CD8-positive, alpha-beta memory T cell (primary cell): ENCODE measurements around the gene RASSF5. TPM values are rescaled to one million over a fixed set of nuclear protein-coding genes. Genes with fewer than 3 reads are reported as not detected.
A peak's percentile ranks its signal among the peaks of the same experiment; 100 is the strongest.

Experiments
- CTCF ChIA-PET: fragments of 350-600 bp; sonication (Branson Sonifier 250); formaldehyde crosslinking; loops from one replicate; lab custom pipeline; 2021; ENCODE audit warnings: antibody characterized with exemption; lab: Charles Lee
- POLR2A ChIA-PET: fragments of 350-600 bp; sonication (Branson Sonifier 250); formaldehyde crosslinking; loops from one replicate; lab custom pipeline; 2021; ENCODE audit warnings: antibody characterized with exemption; lab: Charles Lee
- DNase-seq, 5 donors: peaks; one replicate each; pipeline versions ENCODE4 v3.0.0 to v3.0.0-alpha.2; 2020 to 2022; ENCODE audit warnings: mixed read lengths in 1 of 5
- H3K27ac ChIP-seq: one replicate; pipeline ENCODE4 v1.7.0; 2013; ENCODE audit warnings: low read depth, mild to moderate bottlenecking, low read length, moderate library complexity
- H3K27me3 ChIP-seq: 2 replicates; pipeline ENCODE4 v1.7.0; 2013; ENCODE audit warnings: low read length, mild to moderate bottlenecking; ENCODE audit not compliant: insufficient read depth, poor library complexity, severe bottlenecking
- H3K36me3 ChIP-seq: 2 replicates; pipeline ENCODE4 v1.7.0; 2013; ENCODE audit warnings: mild to moderate bottlenecking, low read length, moderate library complexity; ENCODE audit not compliant: insufficient read depth
- H3K4me1 ChIP-seq: 2 replicates; pipeline ENCODE4 v1.7.0; 2013; ENCODE audit warnings: mild to moderate bottlenecking, low read length, moderate library complexity; ENCODE audit not compliant: insufficient read depth
- H3K4me3 ChIP-seq: 2 replicates; pipeline ENCODE4 v1.7.0; 2013; ENCODE audit warnings: mild to moderate bottlenecking, low read length
- H3K9me3 ChIP-seq: 2 replicates; pipeline ENCODE4 v1.7.0; 2013; ENCODE audit warnings: mild to moderate bottlenecking, low read length
- H3K27ac Mint-ChIP-seq, 8 donors: one replicate each; pipeline ENCODE4 v1.8.0; 2020 to 2021; ENCODE audit warnings: mixed read lengths in 8 of 8, mild to moderate bottlenecking in 6 of 8, inconsistent platforms in 3 of 8, moderate library complexity in 3 of 8
- H3K27me3 Mint-ChIP-seq, 2 donors: one replicate each; pipeline ENCODE4 v1.8.0; 2020 to 2021; ENCODE audit warnings: mixed read lengths in 2 of 2, mild to moderate bottlenecking in 1 of 2, moderate library complexity in 1 of 2
- H3K36me3 Mint-ChIP-seq, 3 donors: one replicate each; pipeline ENCODE4 v1.8.0; 2020 to 2021; ENCODE audit warnings: mixed read lengths in 3 of 3, inconsistent platforms in 1 of 3, mild to moderate bottlenecking in 1 of 3
- H3K4me1 Mint-ChIP-seq, 3 donors: one replicate each; pipeline ENCODE4 v1.8.0; 2020 to 2021; ENCODE audit warnings: mixed read lengths in 3 of 3, inconsistent platforms in 1 of 3, mild to moderate bottlenecking in 1 of 3
- H3K4me3 Mint-ChIP-seq, 7 donors: one replicate each; pipeline ENCODE4 v1.8.0; 2020 to 2021; ENCODE audit warnings: mixed read lengths in 7 of 7, mild to moderate bottlenecking in 6 of 7, moderate library complexity in 4 of 7, inconsistent platforms in 2 of 7
- H3K9me3 Mint-ChIP-seq, 5 donors: one replicate each; pipeline ENCODE4 v1.8.0; 2020 to 2022; ENCODE audit warnings: mixed read lengths in 5 of 5, mild to moderate bottlenecking in 3 of 5, moderate library complexity in 2 of 5, inconsistent platforms in 1 of 5
- polyA plus RNA-seq: library from polyadenylated mRNA; unstranded; fragments of 300-500 nt; fragmentation: Illumina TruSeq; gene quantifications from one replicate; pipeline ENCODE4 v1.2.3, GENCODE V29; 2021
- total RNA-seq, 2 experiments: library from RNA; stranded (reverse); gene quantifications; one replicate each; pipeline ENCODE4 v1.2.3, GENCODE V29; 2021

The RASSF5 gene
- total and polyA plus RNA-seq, 3 experiments from 2014 or later, result 163 to 329 (median 165) TPM

DNA sequence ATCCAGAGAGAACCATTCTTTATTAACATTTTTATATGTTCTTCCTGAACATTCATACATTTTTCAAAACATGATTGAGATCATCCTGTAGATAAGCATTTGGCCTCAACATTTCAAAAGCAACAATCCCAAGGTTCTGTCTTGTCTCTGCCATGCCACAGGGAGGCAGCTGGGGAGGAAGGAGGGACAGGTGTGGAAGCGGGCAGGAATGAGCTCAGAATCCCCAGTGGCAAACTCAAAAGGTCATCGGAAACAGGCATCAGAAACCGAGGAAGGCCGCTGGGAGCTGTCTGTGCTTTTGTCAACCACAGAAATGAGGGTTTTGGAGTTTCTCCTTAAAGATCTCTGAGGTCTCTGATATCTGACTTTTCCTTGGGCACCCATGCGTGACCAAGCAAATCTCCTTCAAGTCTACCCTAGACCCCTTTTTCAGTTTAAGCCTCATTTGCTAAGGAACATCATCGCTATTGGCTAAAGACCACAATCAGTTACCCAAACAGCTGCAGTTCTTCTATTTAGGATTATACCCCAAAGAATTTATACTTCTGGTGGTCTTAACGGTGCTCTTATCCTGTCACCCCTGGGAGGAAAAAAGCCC is 34.0 kb downstream of the RASSF5 start:
- no peaks in the 10 kb centered on the region for H3K36me3 ChIP-seq
- Mint-ChIP-seq H3K27ac (no peak overlapping the region), H3K36me3 (peaks cover 0 to 1% (median 0%) of the 10 kb centered on the region in 3 donors), H3K27me3 (no peaks in the 10 kb centered on the region), H3K4me1 (peaks cover 10 to 16% (median 15%) of the 10 kb centered on the region in 3 donors), H3K9me3 (no peaks in the 10 kb centered on the region), H3K4me3 (no peak overlapping the region)
- DNase-seq, result no peak
- no peaks in the 10 kb centered on the region for H3K27me3 ChIP-seq
- no peak overlapping the region for H3K4me3 ChIP-seq
- ChIA-PET POLR2A (no interaction called here), CTCF (interaction anchor here (2.0 to 10.1 kb wide), 2 partner anchors 14 to 38 kb away, joined by 10 to 305 read pairs; no protein-coding TSS in a partner anchor)
- peaks cover 8% of the 10 kb centered on the region for H3K4me1 ChIP-seq
- H3K9me3 ChIP-seq, result no peaks in the 10 kb centered on the region
- H3K27ac ChIP-seq, result no peak overlapping the region

GRCh38 chr1:206544562-206545257 is 37.4 kb downstream of the RASSF5 start:
- no peak overlapping the region for H3K4me3 ChIP-seq
- H3K4me1 ChIP-seq, result peaks cover 8% of the 10 kb centered on the region
- POLR2A ChIA-PET, result interaction anchor here (0.6 to 2.3 kb wide), 7 partner anchors 12 to 508 kb away, joined by 4 to 9 read pairs (median 7); partner anchors contain the start of gene PFKFB2
- Mint-ChIP-seq H3K27me3 (peaks cover 0 to 3% of the 10 kb centered on the region in 2 donors), H3K4me1 (peaks cover 10 to 16% (median 15%) of the 10 kb centered on the region in 3 donors), H3K4me3 (no peak overlapping the region), H3K36me3 (no peaks in the 10 kb centered on the region), H3K27ac (peak overlapping the region in 5 of 8 donors; percentile 36 to 70 (median 44)), H3K9me3 (no peaks in the 10 kb centered on the region)
- peak; percentile 67 to 87 (median 75) for DNase-seq
- no peaks in the 10 kb centered on the region for H3K9me3 ChIP-seq
- CTCF ChIA-PET, result interaction anchor here (0.5 to 10.1 kb wide), 36 partner anchors 7 to 232 kb away, joined by 3 to 305 read pairs (median 5); partner anchors contain the start of genes DYRK3, EIF2D, IKBKE and RASSF5
- H3K27me3 ChIP-seq, result no peaks in the 10 kb centered on the region
- no peaks in the 10 kb centered on the region for H3K36me3 ChIP-seq
- no peak overlapping the region for H3K27ac ChIP-seq

- H3K36me3 Mint-ChIP-seq, result no peaks in the 10 kb centered on the region
- H3K9me3 ChIP-seq, result no peaks in the 10 kb centered on the region
- ChIA-PET CTCF (interaction anchor here (0.5 to 10.1 kb wide), 34 partner anchors 13 to 232 kb away, joined by 3 to 305 read pairs (median 5); partner anchors contain the start of genes DYRK3, EIF2D, IKBKE and RASSF5), POLR2A (interaction anchor here (0.6 to 2.3 kb wide), 9 partner anchors 11 to 508 kb away, joined by 4 to 9 read pairs (median 5); partner anchors contain the start of gene PFKFB2)
- peaks cover 12% of the 10 kb centered on the region for H3K4me1 ChIP-seq
- peaks cover 0 to 3% of the 10 kb centered on the region in 2 donors for H3K27me3 Mint-ChIP-seq
- no peak for DNase-seq
- H3K4me1 Mint-ChIP-seq, result peaks cover 13 to 19% (median 15%) of the 10 kb centered on the region in 3 donors
- H3K4me3 Mint-ChIP-seq, result peak overlapping the region in 1 of 7 donors; percentile 16
- H3K36me3 ChIP-seq, result no peaks in the 10 kb centered on the region
- no peak overlapping the region for H3K4me3 ChIP-seq
- H3K27ac ChIP-seq, result no peak overlapping the region
- peak overlapping the region in 5 of 8 donors; percentile 40 to 79 (median 50) for H3K27ac Mint-ChIP-seq
- no peaks in the 10 kb centered on the region for H3K27me3 ChIP-seq
- no peaks in the 10 kb centered on the region for H3K9me3 Mint-ChIP-seq
Measured at GRCh38 chr1:206545351-206545750, 38.0 kb downstream of the RASSF5 start.

DNA sequence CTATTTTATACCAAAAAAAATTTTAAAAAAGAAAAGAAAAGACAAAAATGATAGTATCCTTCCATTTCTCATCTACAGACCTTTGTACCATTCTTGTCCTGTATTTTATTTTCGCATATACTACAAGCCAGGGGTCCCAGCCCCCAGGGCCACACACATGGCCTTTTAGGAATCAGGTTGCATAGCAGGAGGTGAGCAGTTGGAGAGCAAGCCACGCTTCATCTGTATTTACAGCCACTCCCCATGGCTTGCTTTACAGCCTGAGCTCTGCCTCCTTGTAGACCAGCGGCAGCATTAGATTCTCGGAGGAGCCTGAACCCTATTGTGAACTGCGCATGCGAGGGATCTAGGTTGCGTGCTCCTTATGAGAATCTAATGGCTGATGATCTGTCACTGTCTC is 39.8 kb downstream of the RASSF5 start:
- Histone ChIP-seq H3K4me1 (peaks cover 29% of the 10 kb centered on the region), H3K36me3 (no peaks in the 10 kb centered on the region), H3K4me3 (no peak overlapping the region), H3K27me3 (no peaks in the 10 kb centered on the region), H3K9me3 (no peaks in the 10 kb centered on the region), H3K27ac (no peak overlapping the region)
- H3K36me3 Mint-ChIP-seq, result no peaks in the 10 kb centered on the region
- CTCF ChIA-PET, result interaction anchor here (1.3 to 10.1 kb wide), 6 partner anchors 12 to 117 kb away, joined by 3 to 305 read pairs (median 38); no protein-coding TSS in a partner anchor
- H3K4me1 Mint-ChIP-seq, result peaks cover 25 to 35% (median 30%) of the 10 kb centered on the region in 3 donors
- POLR2A ChIA-PET, result no interaction called here
- no peak overlapping the region for H3K4me3 Mint-ChIP-seq
- H3K9me3 Mint-ChIP-seq, result no peaks in the 10 kb centered on the region
- no peak overlapping the region for H3K27ac Mint-ChIP-seq
- no peak for DNase-seq
- H3K27me3 Mint-ChIP-seq, result peaks cover 0 to 3% of the 10 kb centered on the region in 2 donors

DNA sequence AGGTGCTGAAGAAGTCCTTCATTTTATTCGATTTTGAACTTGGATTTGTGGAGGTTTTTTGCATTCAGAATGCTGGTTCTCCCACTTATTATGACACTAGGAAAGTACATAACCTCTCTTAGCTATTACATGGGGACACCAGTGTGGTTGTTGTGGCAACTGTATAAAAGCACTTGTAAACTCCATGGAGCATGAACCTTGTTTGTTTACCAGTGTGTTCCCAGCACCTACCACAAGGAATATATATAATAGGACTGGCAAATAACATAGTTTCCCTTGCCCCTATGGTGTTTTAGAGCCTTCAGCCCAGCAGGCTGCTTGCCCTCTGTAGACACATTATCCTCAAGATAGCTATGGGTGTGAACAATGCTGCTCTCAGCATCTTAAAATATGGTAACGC is 43.1 kb downstream of the RASSF5 start:
- Mint-ChIP-seq H3K27ac (peak overlapping the region in 7 of 8 donors; percentile 10 to 100 (median 89)), H3K9me3 (no peaks in the 10 kb centered on the region), H3K27me3 (peaks cover 0 to 4% of the 10 kb centered on the region in 2 donors), H3K4me1 (peaks cover 47 to 55% (median 52%) of the 10 kb centered on the region in 3 donors), H3K36me3 (no peaks in the 10 kb centered on the region), H3K4me3 (no peak overlapping the region)
- Histone ChIP-seq H3K9me3 (no peaks in the 10 kb centered on the region), H3K4me3 (no peak overlapping the region), H3K36me3 (no peaks in the 10 kb centered on the region), H3K27ac (no peak overlapping the region), H3K27me3 (no peaks in the 10 kb centered on the region), H3K4me1 (peaks cover 53% of the 10 kb centered on the region)
- DNase-seq, result no peak
- ChIA-PET CTCF (interaction anchor here (1.4 to 19.8 kb wide), 4 partner anchors 12 to 52 kb away, joined by 3 to 503 read pairs (median 21); no protein-coding TSS in a partner anchor), POLR2A (interaction anchor here (2.2 kb wide), 1 partner anchor 33 kb away, joined by 14 read pairs; no protein-coding TSS in a partner anchor)

DNA sequence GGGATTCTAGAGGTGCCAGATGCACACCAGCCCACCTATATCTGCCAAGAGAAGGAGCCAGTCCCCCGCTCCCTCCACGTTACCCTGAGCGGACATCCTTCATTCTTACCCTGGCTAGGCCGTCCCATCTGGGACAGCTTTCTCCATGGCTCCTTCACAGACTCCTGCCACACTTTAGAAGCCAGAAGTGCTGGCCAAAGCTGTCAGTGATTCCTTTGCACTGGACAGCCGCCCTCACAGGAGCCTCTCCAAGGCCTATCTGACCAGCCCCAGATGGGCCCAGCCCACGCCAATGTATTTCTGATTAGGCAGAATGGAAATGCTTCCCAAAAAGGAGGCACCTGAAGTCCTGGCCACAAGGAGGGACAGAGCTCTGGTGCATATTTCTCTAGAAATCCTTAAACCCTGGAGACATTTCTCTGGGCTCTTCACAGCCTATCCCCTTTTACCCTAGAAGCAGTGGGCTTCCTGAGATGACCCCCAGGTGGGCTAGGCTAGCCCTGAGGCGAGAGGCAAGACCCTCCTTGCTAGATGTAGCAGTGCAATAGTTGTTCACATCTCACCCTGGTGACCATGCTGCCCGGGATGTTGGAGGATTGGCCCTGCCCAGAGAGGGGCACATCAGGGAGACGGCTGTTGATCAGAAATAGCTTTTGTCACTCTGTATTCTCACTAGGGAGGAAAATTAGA is 44.1 kb downstream of the RASSF5 start:
- ChIA-PET CTCF (interaction anchor here (0.6 to 19.8 kb wide), 23 partner anchors 8 to 183 kb away, joined by 3 to 503 read pairs (median 4); partner anchors contain the start of genes DYRK3, EIF2D and IKBKE), POLR2A (interaction anchor here (0.6 to 2.2 kb wide), 12 partner anchors 12 to 61 kb away, joined by 3 to 15 read pairs (median 5); partner anchors contain the start of gene EIF2D)
- H3K9me3 Mint-ChIP-seq, result no peaks in the 10 kb centered on the region
- H3K36me3 ChIP-seq, result no peaks in the 10 kb centered on the region
- H3K27ac Mint-ChIP-seq, result peak overlapping the region; percentile 84 to 100 (median 96)
- DNase-seq, result no peak
- H3K9me3 ChIP-seq, result no peaks in the 10 kb centered on the region
- no peaks in the 10 kb centered on the region for H3K27me3 ChIP-seq
- peaks cover 0 to 4% of the 10 kb centered on the region in 2 donors for H3K27me3 Mint-ChIP-seq
- peak overlapping the region; percentile 56 for H3K27ac ChIP-seq
- peaks cover 63% of the 10 kb centered on the region for H3K4me1 ChIP-seq
- H3K36me3 Mint-ChIP-seq, result no peaks in the 10 kb centered on the region
- H3K4me3 ChIP-seq, result no peak overlapping the region
- H3K4me1 Mint-ChIP-seq, result peaks cover 54 to 61% (median 57%) of the 10 kb centered on the region in 3 donors
- peak overlapping the region in 4 of 7 donors; percentile 8 to 74 (median 32) for H3K4me3 Mint-ChIP-seq

DNA sequence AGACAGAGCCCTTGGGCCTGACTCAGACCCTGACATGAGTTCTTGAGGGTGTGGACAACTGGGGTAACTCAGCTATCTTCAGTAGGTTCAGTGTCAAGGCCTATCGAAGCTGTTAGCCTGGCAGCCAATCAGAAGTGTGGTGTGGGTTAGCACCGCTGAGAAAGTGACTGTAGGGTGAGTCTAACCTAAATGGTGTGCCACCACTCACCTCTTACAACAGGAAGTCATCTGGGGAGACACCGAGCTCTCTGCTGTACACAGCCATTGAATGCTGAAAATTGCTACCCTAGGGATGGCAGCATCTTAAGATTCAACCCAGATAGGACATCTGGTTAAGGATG is 44.6 kb downstream of the RASSF5 start:
- peaks cover 65% of the 10 kb centered on the region for H3K4me1 ChIP-seq
- H3K36me3 Mint-ChIP-seq, result peaks cover 0 to under 1% (median 0%) of the 10 kb centered on the region in 3 donors
- peak; percentile 71 to 91 (median 83) for DNase-seq
- peaks cover 57 to 64% (median 61%) of the 10 kb centered on the region in 3 donors for H3K4me1 Mint-ChIP-seq
- no peak overlapping the region for H3K27ac ChIP-seq
- H3K27ac Mint-ChIP-seq, result peak overlapping the region; percentile 84 to 100 (median 96)
- no peaks in the 10 kb centered on the region for H3K9me3 Mint-ChIP-seq
- POLR2A ChIA-PET, result interaction anchor here (0.6 to 2.2 kb wide), 12 partner anchors 11 to 60 kb away, joined by 3 to 15 read pairs (median 5); partner anchors contain the start of gene EIF2D
- peaks cover 0 to 4% of the 10 kb centered on the region in 2 donors for H3K27me3 Mint-ChIP-seq
- CTCF ChIA-PET, result interaction anchor here (0.6 to 19.8 kb wide), 25 partner anchors 8 to 183 kb away, joined by 3 to 503 read pairs (median 4); partner anchors contain the start of genes DYRK3, EIF2D and IKBKE
- H3K4me3 Mint-ChIP-seq, result peak overlapping the region; percentile 4 to 79 (median 60)
- no peak overlapping the region for H3K4me3 ChIP-seq
- H3K36me3 ChIP-seq, result no peaks in the 10 kb centered on the region
- no peaks in the 10 kb centered on the region for H3K27me3 ChIP-seq
- H3K9me3 ChIP-seq, result no peaks in the 10 kb centered on the region
